ENCODE results near the gene CHCHD3.

The CHCHD3 gene

GRCh38 chr7:133079296-133079695, 2.6 kb downstream of the CHCHD3 start:
- no peak for DNase-seq

- no peak for DNase-seq
Measured at GRCh38 chr7:133077394-133077793, 4.5 kb downstream of the CHCHD3 start.

DNA sequence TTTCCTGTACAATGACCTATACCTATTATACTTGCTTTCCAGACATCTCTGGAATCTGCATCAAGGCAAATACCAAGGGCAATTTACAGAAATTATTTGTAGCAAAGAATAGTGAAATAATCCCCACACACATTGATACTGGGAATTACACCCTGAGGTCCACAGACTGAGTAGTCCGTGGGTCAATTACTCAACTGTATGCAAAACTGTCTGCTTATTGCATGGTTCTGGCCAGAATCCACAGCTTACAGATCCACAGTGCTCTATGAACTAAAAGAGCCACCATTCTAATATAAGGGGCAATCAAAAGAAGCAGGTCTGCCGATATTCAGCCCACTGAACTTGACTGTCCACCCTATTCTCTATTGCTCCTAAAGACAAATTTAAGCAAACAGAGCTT, 5.7 kb downstream of the CHCHD3 start:
- no peak for DNase-seq

DNA sequence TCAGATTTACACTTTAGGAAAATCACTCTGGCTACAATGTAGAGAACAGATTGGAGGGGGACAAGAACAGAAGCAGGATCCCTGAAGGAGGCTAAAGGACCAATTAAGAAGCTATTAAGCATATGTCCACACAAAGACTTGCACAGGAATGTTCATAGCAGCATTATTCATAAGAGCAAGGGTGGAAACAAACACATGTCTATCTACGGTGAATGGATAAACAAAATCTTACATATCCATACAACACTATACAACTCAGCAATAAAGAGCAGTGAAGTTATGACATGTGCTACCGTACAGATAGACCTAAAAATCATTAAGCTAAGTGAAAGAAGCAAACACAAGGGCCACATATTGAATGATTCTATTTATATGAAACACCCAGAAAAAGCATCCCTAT, 10.4 kb downstream of the CHCHD3 start:
- no peak for DNase-seq

DNA sequence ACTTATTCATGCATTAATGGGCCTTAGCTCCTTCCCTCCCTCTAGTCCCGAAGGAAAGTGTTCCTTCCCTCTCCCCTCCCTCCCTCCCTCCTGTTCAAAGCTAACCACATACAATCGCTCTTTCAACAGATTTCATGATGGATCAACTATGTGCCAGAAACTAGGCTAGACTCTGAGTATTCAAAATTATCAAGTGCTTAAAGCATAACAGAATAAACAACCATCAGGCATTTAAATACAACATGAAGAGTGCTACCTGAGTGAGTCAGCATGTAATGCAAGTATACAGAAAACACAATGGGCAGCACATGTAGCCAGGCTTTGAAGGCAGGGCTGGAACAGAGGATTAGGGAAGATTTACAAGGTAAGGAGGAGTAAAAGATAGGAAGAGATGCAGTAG, 11.3 kb downstream of the CHCHD3 start:
- DNase-seq: no peak

GRCh38 chr7:133065301-133065700, 16.6 kb downstream of the CHCHD3 start:
- no peak for DNase-seq

DNA sequence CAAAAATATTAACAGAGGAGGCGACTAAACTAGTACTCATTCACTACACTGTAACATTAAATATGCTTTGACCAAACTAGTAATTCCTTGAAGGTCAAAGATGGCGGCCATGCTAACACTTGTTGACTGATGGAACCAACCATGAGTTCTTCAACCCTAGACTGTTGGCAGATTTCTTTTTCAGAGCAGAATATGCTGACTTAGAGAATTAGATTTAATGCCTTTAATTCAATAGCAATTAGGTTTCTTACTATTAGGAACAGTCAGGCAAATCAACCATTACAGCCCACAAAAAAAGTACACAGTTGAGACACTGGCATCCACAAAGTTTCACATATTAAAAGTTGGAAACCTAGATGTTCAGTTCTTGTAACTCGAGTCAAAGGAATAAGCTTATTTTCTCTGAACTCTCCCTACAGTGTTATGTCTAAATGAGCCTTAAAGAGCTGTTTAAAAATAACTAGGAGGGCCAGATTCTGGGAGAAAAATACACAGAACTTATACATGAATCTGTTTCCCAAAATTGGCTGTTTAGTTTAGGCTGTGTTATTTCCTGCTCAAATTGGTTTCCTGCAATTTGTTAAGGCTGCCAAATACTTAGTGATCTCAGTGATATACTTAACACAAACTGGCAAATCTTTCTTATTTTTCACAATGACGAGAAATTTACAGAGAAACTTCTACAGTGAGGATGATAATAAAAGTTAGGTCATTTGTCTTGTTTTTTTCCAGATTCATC, 17.6 kb downstream of the CHCHD3 start:
- no peak for DNase-seq

- DNase-seq: no peak
Measured at GRCh38 chr7:133061792-133062191, 20.1 kb downstream of the CHCHD3 start.

- no peak for DNase-seq
Measured at GRCh38 chr7:133061357-133061756, 20.5 kb downstream of the CHCHD3 start.

DNA sequence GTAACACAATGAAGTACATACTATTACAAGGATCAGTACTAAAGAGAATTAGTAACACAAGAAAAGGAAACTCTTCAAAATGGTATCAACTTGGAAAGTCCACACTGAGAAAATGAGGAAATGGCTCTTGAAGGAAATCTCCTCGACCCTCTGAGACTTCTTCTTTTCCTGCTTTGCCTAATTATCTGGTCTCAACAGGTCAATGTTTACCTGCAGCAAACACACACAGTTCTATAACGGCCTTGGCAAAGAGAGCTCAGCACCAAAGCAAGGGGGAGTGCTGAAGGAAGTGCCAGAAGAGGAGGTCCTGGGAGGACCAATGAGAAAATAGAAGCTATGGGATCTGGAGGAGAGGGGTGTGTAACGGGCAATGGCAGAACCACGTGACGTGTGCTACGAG, 21.9 kb downstream of the CHCHD3 start:
- no peak for DNase-seq

GRCh38 chr7:133059263-133059662, 22.6 kb downstream of the CHCHD3 start:
- DNase-seq: no peak

DNA sequence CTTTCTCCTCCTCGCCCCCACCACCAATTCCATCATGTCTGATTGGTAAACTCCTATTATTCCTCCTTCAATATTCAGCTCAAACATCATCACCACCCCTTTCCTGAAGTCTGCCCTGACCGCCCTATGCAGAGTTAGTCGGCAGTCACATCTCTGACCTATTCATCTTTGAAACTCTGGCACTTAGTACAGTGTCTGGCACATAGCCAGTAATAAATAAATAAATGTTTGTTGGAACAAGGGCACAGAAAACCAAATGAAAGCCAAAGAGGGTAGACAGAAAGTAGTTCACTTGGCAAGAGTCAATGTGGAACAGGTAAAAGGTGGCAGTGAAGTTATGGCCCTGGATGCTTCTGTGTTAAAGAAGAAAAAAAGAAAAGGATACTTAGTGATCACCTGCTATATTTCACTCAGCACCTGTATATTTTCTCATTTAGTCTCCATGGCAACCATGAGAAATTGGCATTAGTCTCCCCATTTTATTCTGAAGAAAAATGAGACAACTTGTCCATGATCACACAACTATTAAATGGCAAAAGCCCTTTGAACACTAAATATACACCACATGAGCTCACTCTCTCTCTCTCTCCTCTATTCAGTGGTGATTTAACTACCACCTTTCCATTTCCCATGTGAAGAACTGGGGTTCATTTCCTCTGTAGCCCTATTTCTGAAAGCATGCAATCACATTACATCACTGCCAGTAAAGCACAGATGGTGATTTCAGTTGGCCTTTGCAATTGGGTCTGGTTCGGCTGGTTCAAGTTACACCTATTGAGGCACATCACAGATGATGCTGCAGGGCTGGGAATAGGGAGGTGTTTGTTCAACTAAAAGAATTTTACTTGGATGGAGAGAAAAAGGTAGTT, 25.3 kb downstream of the CHCHD3 start:
- no peak for DNase-seq

DNA sequence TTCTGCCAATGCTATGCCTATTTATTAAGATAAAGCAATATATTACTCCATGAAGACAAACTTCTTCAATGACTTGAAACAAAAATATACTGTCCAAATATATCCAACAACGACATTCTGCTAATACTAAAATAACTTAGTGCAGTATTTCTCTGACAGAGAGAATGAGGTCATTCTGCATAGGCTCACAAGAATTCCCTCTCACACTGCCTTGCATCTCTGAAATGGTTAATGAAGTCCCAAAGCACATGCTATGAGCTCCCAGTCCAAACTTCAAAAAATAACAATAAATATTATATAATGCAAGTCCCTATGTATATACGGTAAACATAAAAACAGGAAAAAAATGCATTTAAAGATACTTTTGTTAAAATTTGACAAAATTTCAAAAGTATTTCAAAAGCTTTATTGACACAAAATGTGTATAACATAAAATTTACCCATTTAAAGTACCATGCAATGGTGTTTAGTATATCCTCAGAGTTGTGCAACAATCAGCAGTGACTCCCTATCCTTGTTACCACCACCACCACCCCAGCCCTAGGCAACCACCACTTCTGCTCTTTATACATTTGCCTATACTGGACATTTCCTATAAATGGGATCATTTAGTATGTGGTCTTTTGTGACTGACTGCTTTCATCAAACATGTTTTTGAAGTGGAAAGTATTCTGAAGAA, 27.6 kb downstream of the CHCHD3 start:
- DNase-seq: no peak

GRCh38 chr7:133053321-133053891, 28.5 kb downstream of the CHCHD3 start:
- DNase-seq: no peak

- no peak for DNase-seq
Measured at GRCh38 chr7:133052826-133053225, 29.1 kb downstream of the CHCHD3 start.

GRCh38 chr7:133052401-133052756, 29.5 kb downstream of the CHCHD3 start:
- no peak for DNase-seq

DNA sequence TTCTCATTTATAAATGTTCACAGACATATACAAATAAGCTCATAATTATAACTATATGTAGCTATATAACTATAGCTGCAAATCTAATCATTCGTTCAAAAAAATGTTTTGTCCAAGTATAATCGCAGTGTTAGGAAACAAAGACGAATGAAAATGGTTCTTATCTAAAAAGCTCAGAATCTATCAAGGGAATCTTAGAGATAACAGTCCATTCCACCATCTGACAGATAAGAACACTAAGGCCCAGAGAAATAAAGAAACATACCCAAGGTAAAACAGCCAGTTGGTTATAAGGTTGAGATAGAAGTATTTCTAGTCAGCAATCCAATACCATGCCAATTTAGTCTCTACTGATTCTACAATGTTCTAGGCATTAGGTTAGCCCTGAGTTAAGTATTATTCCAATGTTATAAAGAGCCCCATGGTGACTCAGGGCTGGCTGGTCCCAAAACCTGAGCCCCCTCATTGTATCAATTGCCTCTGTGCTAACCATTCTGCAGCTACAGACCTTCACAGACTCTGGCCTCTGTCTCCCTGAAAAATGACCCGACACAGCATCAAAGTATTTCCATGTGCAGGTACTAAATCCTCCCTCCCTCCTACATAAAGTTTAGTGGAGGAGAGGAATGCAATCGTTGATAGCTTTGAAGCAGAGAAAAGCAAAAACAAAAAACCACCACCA, 30.0 kb downstream of the CHCHD3 start:
- no peak for DNase-seq

DNA sequence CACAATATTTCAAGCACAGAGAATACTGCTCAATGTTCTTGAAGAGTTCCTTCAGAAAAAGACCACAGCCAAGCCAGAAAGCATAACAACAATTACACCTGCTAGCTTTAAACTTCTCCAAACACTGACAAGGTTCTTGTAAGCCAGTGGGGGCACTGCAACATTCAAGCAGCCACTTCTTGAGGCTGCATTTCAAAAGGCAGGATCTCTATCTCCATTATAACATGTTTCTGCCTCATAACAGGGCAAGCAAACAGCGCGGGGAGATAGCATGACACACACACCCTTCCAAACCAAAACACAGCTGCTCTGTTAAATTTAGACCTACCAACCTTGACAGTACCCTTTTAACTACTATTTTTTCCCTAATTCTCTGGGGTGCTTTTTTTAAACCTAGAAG, 30.8 kb downstream of the CHCHD3 start:
- DNase-seq: peak in 5 of 56 donors; percentile 3 to 20 (median 8)

DNA sequence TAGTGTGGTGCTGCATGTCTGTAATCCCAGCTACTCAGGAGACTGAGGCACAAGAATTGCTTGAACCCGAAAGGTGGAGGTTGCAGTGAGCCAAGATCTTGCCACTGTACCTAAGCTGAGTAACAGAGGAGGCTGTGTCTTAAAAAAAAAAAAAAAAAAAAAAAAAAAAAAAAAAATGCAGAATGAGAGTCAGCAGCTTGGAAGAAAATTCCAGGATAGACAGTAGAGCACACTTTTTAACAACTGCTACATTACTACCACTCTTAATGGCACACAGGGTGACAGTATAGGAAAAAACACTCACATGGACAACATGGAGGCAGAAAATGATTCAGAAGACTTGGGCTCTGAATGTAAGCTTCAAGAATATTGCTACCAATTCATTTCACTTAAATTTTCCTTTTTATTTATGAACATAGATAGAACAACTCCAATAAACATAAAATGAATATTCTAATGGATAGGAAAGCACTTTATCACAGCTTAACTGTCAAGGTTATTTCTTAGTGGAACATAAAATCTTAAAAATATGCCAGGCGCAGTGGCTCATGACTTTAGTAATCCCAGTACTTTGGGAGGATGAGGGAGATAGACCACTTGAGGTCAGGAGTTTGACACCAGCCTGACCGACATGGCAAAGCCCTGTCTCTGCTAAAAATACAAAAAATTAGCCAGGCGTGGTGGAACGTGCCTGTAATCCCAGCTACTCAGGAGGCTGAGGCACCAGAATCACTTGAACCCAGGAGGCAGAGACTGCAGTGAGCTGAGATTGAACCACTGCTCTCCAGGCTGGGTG, 31.5 kb downstream of the CHCHD3 start:
- no peak for DNase-seq

- DNase-seq: no peak
Measured at GRCh38 chr7:133048589-133048988, 33.3 kb downstream of the CHCHD3 start.

DNA sequence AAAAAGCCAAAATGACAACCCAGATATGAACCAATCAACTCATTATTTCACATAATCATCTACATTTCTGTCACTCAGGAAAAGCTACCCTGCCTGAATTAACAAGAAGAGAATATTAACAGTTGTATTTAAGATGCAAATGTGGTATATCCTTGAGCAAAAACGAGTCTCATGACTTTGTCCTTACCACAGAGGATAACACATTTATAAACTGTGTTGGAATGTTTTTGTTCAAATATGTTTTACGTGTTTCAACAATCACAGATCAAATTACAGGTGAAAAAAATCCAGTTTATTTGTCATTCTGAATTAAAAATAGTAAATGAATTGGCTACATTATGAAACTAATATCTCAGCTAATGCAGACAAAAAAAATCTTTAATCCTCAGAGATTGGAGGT, 34.6 kb downstream of the CHCHD3 start:
- no peak for DNase-seq
